Measurements from ENCODE around the gene RPL26. TPM values are rescaled to one million over a fixed set of nuclear protein-coding genes. Genes with fewer than 3 reads are reported as not detected.
"Not testable (repeated sequence)": the region's sequence is repeated elsewhere in the genome, so short reads cannot be mapped to it uniquely, and the experiment has no call there.

RPL26 gene
- total RNA-seq, 5 donors from 2014 or later (not counting 1 experiment from before 2014, with no cell fraction given), result 2,515 to 2,978 (median 2,612) TPM

DNA sequence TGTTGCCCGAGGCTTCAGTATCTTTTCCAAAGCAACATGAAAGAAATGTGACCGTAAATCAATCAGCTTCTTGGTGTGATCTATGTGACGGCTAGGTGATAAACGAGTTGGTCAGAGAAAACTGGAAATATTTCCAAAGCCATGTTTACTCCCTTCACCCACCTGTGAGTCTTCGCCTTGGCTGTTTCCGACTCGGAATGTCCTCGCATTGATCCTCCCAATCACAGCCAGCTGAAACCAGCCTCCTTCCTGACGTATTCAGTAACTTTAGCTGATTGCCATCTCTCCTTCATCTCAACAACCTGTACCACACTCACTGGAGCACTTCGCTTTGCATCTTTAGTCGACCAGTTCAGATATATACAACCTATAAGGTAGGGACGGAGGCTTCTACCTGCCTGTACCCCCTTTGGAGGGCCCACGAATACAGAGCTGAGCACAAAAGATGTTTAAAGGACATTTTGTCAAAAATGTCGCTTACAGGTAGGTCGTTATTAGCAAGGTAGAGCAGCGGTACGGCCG is 7.2 kb downstream of the RPL26 start:
- peaks cover 6 to 43% of the 10 kb centered on the region in 2 donors for H3K36me3 ChIP-seq (ENCODE audit: control insufficient read depth in 2 of 2, extremely low read depth in 1 of 2, insufficient read depth in 1 of 2, low read length in 1 of 2)
- ATAC-seq (replicated peaks in 1 of 4), result peak in 3 of 4 experiments; percentile 8 to 10 (median 9)

GRCh38 chr17:8373856-8374255 is 9.1 kb downstream of the RPL26 start:
- H3K4me3 ChIP-seq (ENCODE audit: control insufficient read depth in 1 of 2, extremely low read depth in 1 of 2, low read length in 1 of 2); H3K4me3 Mint-ChIP-seq; CTCF ChIA-PET; H3K9me3 Mint-ChIP-seq; POLR2A ChIA-PET; DNase-seq; ATAC-seq (replicated peaks in 1 of 4); H3K9me3 ChIP-seq; H3K27me3 Mint-ChIP-seq; H3K27me3 ChIP-seq (replicated peaks in 1 of 2; ENCODE audit: control insufficient read depth in 2 of 2, extremely low read depth in 1 of 2, insufficient read depth in 2 of 2, low read length in 1 of 2); H3K27ac ChIP-seq (ENCODE audit: low read length); H3K27ac Mint-ChIP-seq: not testable (repeated sequence)
- 98% methylated on average over 7 of the region's 26 CpGs for WGBS (ENCODE audit: insufficient coverage)
- H3K4me1 Mint-ChIP-seq, result peaks cover 26 to 42% (median 37%) of the 10 kb centered on the region in 3 donors
- peaks cover 15 to 18% of the 10 kb centered on the region in 2 experiments for H3K4me1 ChIP-seq (ENCODE audit: control insufficient read depth in 1 of 2, extremely low read depth in 1 of 2, insufficient read depth in 2 of 2, low read length in 2 of 2)
- H3K36me3 Mint-ChIP-seq, result peaks cover 34% of the 10 kb centered on the region
- H3K36me3 ChIP-seq (ENCODE audit: control insufficient read depth in 2 of 2, extremely low read depth in 1 of 2, insufficient read depth in 1 of 2, low read length in 1 of 2), result peaks cover 0 to 32% of the 10 kb centered on the region in 2 donors

More for the DNA sequence above, 7.2 kb downstream of the RPL26 start:
- peak overlapping the region; percentile 58 for H3K27ac ChIP-seq (ENCODE audit: low read length)
- H3K27me3 Mint-ChIP-seq, result no peaks in the 10 kb centered on the region
- H3K4me3 ChIP-seq (ENCODE audit: control insufficient read depth in 1 of 2, extremely low read depth in 1 of 2, low read length in 1 of 2), result peak overlapping the region; percentile 74 to 94
- peaks cover 43 to 52% (median 50%) of the 10 kb centered on the region in 3 donors for H3K4me1 Mint-ChIP-seq
- ChIA-PET CTCF (interaction anchor here (0.5 to 1.1 kb wide), 7 partner anchors 14 to 1938 kb away, joined by 3 to 12 read pairs (median 3); partner anchors contain the start of genes NDEL1 (in 1 of the 2) and SLC25A35 (in 1 of the 2)), POLR2A (interaction anchor here in 1 of 2 donors (0.6 to 0.7 kb wide), 2 partner anchors 63 to 164 kb away, joined by 3 to 6 read pairs; no protein-coding TSS in a partner anchor)
- peak overlapping the region; percentile 85 to 86 for H3K27ac Mint-ChIP-seq
- H3K4me3 Mint-ChIP-seq, result peak overlapping the region; percentile 83 to 89 (median 88)
- 57% methylated on average over 9 of the region's 18 CpGs for WGBS (ENCODE audit: insufficient coverage)
- DNase-seq, result peak in 1 of 35 experiments; percentile 25
- H3K36me3 Mint-ChIP-seq, result peaks cover 34% of the 10 kb centered on the region
- H3K27me3 ChIP-seq (replicated peaks in 1 of 2; ENCODE audit: control insufficient read depth in 2 of 2, extremely low read depth in 1 of 2, insufficient read depth in 2 of 2, low read length in 1 of 2), result no peaks in the 10 kb centered on the region
- H3K4me1 ChIP-seq (ENCODE audit: control insufficient read depth in 1 of 2, extremely low read depth in 1 of 2, insufficient read depth in 2 of 2, low read length in 2 of 2), result peaks cover 23% of the 10 kb centered on the region in 2 experiments
- H3K9me3 Mint-ChIP-seq, result no peaks in the 10 kb centered on the region
- H3K9me3 ChIP-seq, result no peaks in the 10 kb centered on the region

DNA sequence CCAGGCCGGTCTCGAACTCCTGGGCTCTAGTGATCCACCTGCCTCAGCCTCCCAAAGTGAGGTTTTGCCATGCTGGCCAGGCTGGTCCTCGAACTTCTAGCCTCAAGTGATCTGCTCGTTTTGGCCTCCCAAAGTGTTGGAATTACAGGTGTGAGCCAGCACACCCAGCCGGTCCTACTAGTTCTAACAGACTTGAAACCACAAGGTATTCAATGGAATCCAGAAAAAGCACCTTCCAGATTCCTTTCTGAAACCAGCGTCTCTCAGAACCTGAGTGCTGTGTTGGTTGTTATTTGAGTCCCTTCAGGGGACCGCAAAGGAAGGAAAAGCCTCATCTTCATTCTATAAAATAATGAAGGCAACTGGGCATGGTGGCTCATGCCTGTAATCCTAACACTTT is 10.6 kb downstream of the RPL26 start:
- H3K36me3 Mint-ChIP-seq, result peaks cover 25% of the 10 kb centered on the region
- no peaks in the 10 kb centered on the region for H3K9me3 Mint-ChIP-seq
- Histone ChIP-seq H3K36me3 (ENCODE audit: control insufficient read depth in 2 of 2, extremely low read depth in 1 of 2, insufficient read depth in 1 of 2, low read length in 1 of 2) (peaks cover 0 to 19% of the 10 kb centered on the region in 2 donors), H3K27ac (ENCODE audit: low read length) (no peak overlapping the region), H3K9me3 (no peaks in the 10 kb centered on the region), H3K4me3 (ENCODE audit: control insufficient read depth in 1 of 2, extremely low read depth in 1 of 2, low read length in 1 of 2) (no peak overlapping the region), H3K27me3 (replicated peaks in 1 of 2; ENCODE audit: control insufficient read depth in 2 of 2, extremely low read depth in 1 of 2, insufficient read depth in 2 of 2, low read length in 1 of 2) (no peaks in the 10 kb centered on the region), H3K4me1 (ENCODE audit: control insufficient read depth in 1 of 2, extremely low read depth in 1 of 2, insufficient read depth in 2 of 2, low read length in 2 of 2) (peaks cover 15 to 18% of the 10 kb centered on the region in 2 experiments)
- WGBS (ENCODE audit: insufficient coverage), result 93% methylated on average over 2 of the region's 7 CpGs
- no peak overlapping the region for H3K27ac Mint-ChIP-seq
- ATAC-seq (replicated peaks in 1 of 4), result no peak
- no peak for DNase-seq
- ChIA-PET POLR2A (no interaction called here), CTCF (no interaction called here)
- no peaks in the 10 kb centered on the region for H3K27me3 Mint-ChIP-seq
- H3K4me1 Mint-ChIP-seq, result peaks cover 20 to 27% (median 27%) of the 10 kb centered on the region in 3 donors
- H3K4me3 Mint-ChIP-seq, result no peak overlapping the region

GRCh38 chr17:8371786-8372185 is 11.2 kb downstream of the RPL26 start:
- H3K4me3 Mint-ChIP-seq, result no peak overlapping the region
- ATAC-seq (replicated peaks in 1 of 4) (no peak), DNase-seq (no peak)
- peaks cover 14 to 21% (median 21%) of the 10 kb centered on the region in 3 donors for H3K4me1 Mint-ChIP-seq
- CTCF ChIA-PET, result no interaction called here
- H3K27me3 ChIP-seq (replicated peaks in 1 of 2; ENCODE audit: control insufficient read depth in 2 of 2, extremely low read depth in 1 of 2, insufficient read depth in 2 of 2, low read length in 1 of 2), result no peaks in the 10 kb centered on the region
- POLR2A ChIA-PET, result no interaction called here
- H3K4me3 ChIP-seq (ENCODE audit: control insufficient read depth in 1 of 2, extremely low read depth in 1 of 2, low read length in 1 of 2), result no peak overlapping the region
- no peak overlapping the region for H3K27ac ChIP-seq (ENCODE audit: low read length)
- H3K4me1 ChIP-seq (ENCODE audit: control insufficient read depth in 1 of 2, extremely low read depth in 1 of 2, insufficient read depth in 2 of 2, low read length in 2 of 2), result peaks cover 11 to 16% of the 10 kb centered on the region in 2 experiments
- H3K9me3 ChIP-seq, result no peaks in the 10 kb centered on the region
- H3K9me3 Mint-ChIP-seq, result no peaks in the 10 kb centered on the region
- H3K27me3 Mint-ChIP-seq, result no peaks in the 10 kb centered on the region
- H3K27ac Mint-ChIP-seq, result no peak overlapping the region
- WGBS (ENCODE audit: insufficient coverage), result 93% methylated on average over 3 of the region's 4 CpGs
- H3K36me3 ChIP-seq (ENCODE audit: control insufficient read depth in 2 of 2, extremely low read depth in 1 of 2, insufficient read depth in 1 of 2, low read length in 1 of 2), result peaks cover 0 to 13% of the 10 kb centered on the region in 2 donors
- H3K36me3 Mint-ChIP-seq, result peaks cover 22% of the 10 kb centered on the region

DNA sequence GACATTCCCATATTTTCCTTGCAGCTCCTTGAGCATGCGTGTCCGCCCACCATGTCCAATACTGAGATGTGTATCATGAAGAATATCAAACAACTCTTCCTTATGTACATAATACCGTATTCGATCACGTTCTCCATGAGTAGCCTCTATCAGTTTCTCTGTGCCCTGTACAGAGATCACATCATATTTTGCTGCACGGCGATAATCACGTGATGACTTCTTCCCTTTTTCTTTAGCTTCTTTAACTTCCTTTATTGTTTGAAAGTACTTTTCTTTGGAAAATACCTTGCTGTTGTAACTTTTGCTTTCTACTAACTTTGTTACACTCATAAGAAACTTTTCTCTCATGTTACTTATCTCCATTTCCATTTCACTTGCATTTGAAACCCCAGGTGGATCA is 13.0 kb downstream of the RPL26 start:
- Mint-ChIP-seq H3K4me1 (peaks cover 2 to 7% (median 6%) of the 10 kb centered on the region in 3 donors), H3K27me3 (no peaks in the 10 kb centered on the region), H3K9me3 (no peaks in the 10 kb centered on the region), H3K27ac (no peak overlapping the region), H3K4me3 (no peak overlapping the region), H3K36me3 (peaks cover 22% of the 10 kb centered on the region)
- Histone ChIP-seq H3K27me3 (replicated peaks in 1 of 2; ENCODE audit: control insufficient read depth in 2 of 2, extremely low read depth in 1 of 2, insufficient read depth in 2 of 2, low read length in 1 of 2) (no peaks in the 10 kb centered on the region), H3K36me3 (ENCODE audit: control insufficient read depth in 2 of 2, extremely low read depth in 1 of 2, insufficient read depth in 1 of 2, low read length in 1 of 2) (peaks cover 0 to 12% of the 10 kb centered on the region in 2 donors), H3K4me3 (ENCODE audit: control insufficient read depth in 1 of 2, extremely low read depth in 1 of 2, low read length in 1 of 2) (no peak overlapping the region), H3K9me3 (no peaks in the 10 kb centered on the region), H3K27ac (ENCODE audit: low read length) (no peak overlapping the region), H3K4me1 (ENCODE audit: control insufficient read depth in 1 of 2, extremely low read depth in 1 of 2, insufficient read depth in 2 of 2, low read length in 2 of 2) (no peaks in the 10 kb centered on the region)
- DNase-seq, result no peak
- CTCF ChIA-PET, result no interaction called here
- POLR2A ChIA-PET, result interaction anchor here in 1 of 2 donors (0.5 kb wide), 1 partner anchor 1105 kb away, joined by 3 read pairs; no protein-coding TSS in a partner anchor
- WGBS (ENCODE audit: insufficient coverage), result 82% methylated on average over 6 of the region's 8 CpGs
- no peak for ATAC-seq (replicated peaks in 1 of 4)

DNA sequence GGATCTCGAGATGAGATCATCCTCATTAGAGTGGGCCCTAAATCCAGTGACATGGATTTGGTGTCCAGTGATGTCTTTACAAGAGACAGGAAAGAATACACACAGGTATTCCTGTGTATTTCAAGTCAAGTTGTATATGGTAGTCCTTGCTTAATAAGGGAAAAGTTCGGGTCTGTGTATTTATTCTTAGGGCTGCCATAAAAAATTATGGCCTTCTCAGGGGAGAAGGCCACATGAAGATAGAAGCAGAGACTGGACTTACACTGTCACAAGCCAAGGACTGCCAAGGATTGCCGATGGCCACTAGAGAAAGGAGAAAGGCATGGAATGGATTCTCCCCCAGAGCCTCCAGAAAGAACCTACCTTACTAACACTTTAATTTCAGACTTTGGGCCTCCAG is 14.8 kb downstream of the RPL26 start:
- ATAC-seq (replicated peaks in 1 of 4) (no peak), DNase-seq (no peak)
- Histone ChIP-seq H3K27me3 (replicated peaks in 1 of 2; ENCODE audit: control insufficient read depth in 2 of 2, extremely low read depth in 1 of 2, insufficient read depth in 2 of 2, low read length in 1 of 2) (no peaks in the 10 kb centered on the region), H3K36me3 (ENCODE audit: control insufficient read depth in 2 of 2, extremely low read depth in 1 of 2, insufficient read depth in 1 of 2, low read length in 1 of 2) (peaks cover 0 to 12% of the 10 kb centered on the region in 2 donors), H3K4me3 (ENCODE audit: control insufficient read depth in 1 of 2, extremely low read depth in 1 of 2, low read length in 1 of 2) (no peak overlapping the region), H3K4me1 (ENCODE audit: control insufficient read depth in 1 of 2, extremely low read depth in 1 of 2, insufficient read depth in 2 of 2, low read length in 2 of 2) (no peaks in the 10 kb centered on the region), H3K27ac (ENCODE audit: low read length) (no peak overlapping the region), H3K9me3 (no peaks in the 10 kb centered on the region)
- ChIA-PET CTCF (no interaction called here), POLR2A (no interaction called here)
- no peak overlapping the region for H3K27ac Mint-ChIP-seq
- no peak overlapping the region for H3K4me3 Mint-ChIP-seq
- H3K4me1 Mint-ChIP-seq, result peaks cover 0 to 6% (median 3%) of the 10 kb centered on the region in 3 donors
- H3K27me3 Mint-ChIP-seq, result no peaks in the 10 kb centered on the region
- 100% methylated on average over 1 of the region's 3 CpGs for WGBS (ENCODE audit: insufficient coverage)
- no peaks in the 10 kb centered on the region for H3K9me3 Mint-ChIP-seq
- peaks cover 22% of the 10 kb centered on the region for H3K36me3 Mint-ChIP-seq
